ENCODE results near the gene CACNA1E. TPM values are rescaled to one million over a fixed set of nuclear protein-coding genes. Genes with fewer than 3 reads are reported as not detected.

CACNA1E gene
- polyA plus RNA-seq = under 1 TPM in 1 of 2 donors, not detected in 1; 0.01 TPM

- peaks cover 0 to 7% of the 10 kb centered on the region in 2 donors for H3K9me3 ChIP-seq (ENCODE audit: control insufficient read depth in 2 of 2, insufficient read depth in 1 of 2, low read depth in 1 of 2, low read length in 1 of 2)
- H3K27me3 ChIP-seq (ENCODE audit: control insufficient read depth in 1 of 2, insufficient read depth in 2 of 2, low read length in 2 of 2) = peaks cover 8 to 25% of the 10 kb centered on the region in 2 donors
- peak within 1 kb of the TSS in 1 of 2 donors; percentile 32 for H3K4me3 ChIP-seq (ENCODE audit: low read depth in 1 of 2, low read length in 2 of 2)
- H3K36me3 ChIP-seq (ENCODE audit: control insufficient read depth in 2 of 2, insufficient read depth in 2 of 2, low read length in 1 of 2) = no peaks in the 10 kb centered on the region
- WGBS, 2 donors = 12 to 13% methylated on average over 43 of the region's 43 CpGs
- no peak within 1 kb of the TSS for H3K27ac ChIP-seq (ENCODE audit: low read depth in 2 of 2, low read length in 1 of 2)
- peaks cover 0 to 9% of the 10 kb centered on the region in 2 donors for H3K4me1 ChIP-seq (ENCODE audit: control insufficient read depth in 2 of 2, insufficient read depth in 2 of 2, low read length in 1 of 2)
These were observed at the start of gene CACNA1E for GRCh38 chr1:181483285-181484195. CACNA1E (plus strand) TSS chr1:181483517; CDS start chr1:181483745, 228 bp downstream.

GRCh38 chr1:181433931-181434330, 49.4 kb upstream of the CACNA1E start:
- no peak overlapping the region for H3K27ac ChIP-seq (ENCODE audit: low read depth in 2 of 2, low read length in 1 of 2)
- WGBS, 2 donors = 82 to 87% methylated on average over 3 of the region's 3 CpGs
- H3K36me3 ChIP-seq (ENCODE audit: control insufficient read depth in 2 of 2, insufficient read depth in 2 of 2, low read length in 1 of 2) = no peaks in the 10 kb centered on the region
- no peak overlapping the region for H3K4me3 ChIP-seq (ENCODE audit: low read depth in 1 of 2, low read length in 2 of 2)
- H3K27me3 ChIP-seq (ENCODE audit: control insufficient read depth in 1 of 2, insufficient read depth in 2 of 2, low read length in 2 of 2) = peaks cover 0 to 2% of the 10 kb centered on the region in 2 donors
- H3K4me1 ChIP-seq (ENCODE audit: control insufficient read depth in 2 of 2, insufficient read depth in 2 of 2, low read length in 1 of 2) = no peaks in the 10 kb centered on the region
- no peaks in the 10 kb centered on the region for H3K9me3 ChIP-seq (ENCODE audit: control insufficient read depth in 2 of 2, insufficient read depth in 1 of 2, low read depth in 1 of 2, low read length in 1 of 2)

GRCh38 chr1:181438013-181438412, 45.3 kb upstream of the CACNA1E start:
- Histone ChIP-seq H3K9me3 (ENCODE audit: control insufficient read depth in 2 of 2, insufficient read depth in 1 of 2, low read depth in 1 of 2, low read length in 1 of 2) (no peaks in the 10 kb centered on the region), H3K27me3 (ENCODE audit: control insufficient read depth in 1 of 2, insufficient read depth in 2 of 2, low read length in 2 of 2) (peaks cover 0 to 2% of the 10 kb centered on the region in 2 donors), H3K4me1 (ENCODE audit: control insufficient read depth in 2 of 2, insufficient read depth in 2 of 2, low read length in 1 of 2) (no peaks in the 10 kb centered on the region), H3K27ac (ENCODE audit: low read depth in 2 of 2, low read length in 1 of 2) (no peak overlapping the region), H3K36me3 (ENCODE audit: control insufficient read depth in 2 of 2, insufficient read depth in 2 of 2, low read length in 1 of 2) (peaks cover 0 to 2% of the 10 kb centered on the region in 2 donors), H3K4me3 (ENCODE audit: low read depth in 1 of 2, low read length in 2 of 2) (no peak overlapping the region)
- 75 to 80% methylated on average over 2 of the region's 2 CpGs for WGBS, 2 donors

GRCh38 chr1:181440510-181440909, 42.8 kb upstream of the CACNA1E start:
- WGBS, 2 donors = 87 to 93% methylated on average over 4 of the region's 4 CpGs
- H3K36me3 ChIP-seq (ENCODE audit: control insufficient read depth in 2 of 2, insufficient read depth in 2 of 2, low read length in 1 of 2) = peaks cover 0 to 2% of the 10 kb centered on the region in 2 donors
- peaks cover 0 to 3% of the 10 kb centered on the region in 2 donors for H3K9me3 ChIP-seq (ENCODE audit: control insufficient read depth in 2 of 2, insufficient read depth in 1 of 2, low read depth in 1 of 2, low read length in 1 of 2)
- no peaks in the 10 kb centered on the region for H3K4me1 ChIP-seq (ENCODE audit: control insufficient read depth in 2 of 2, insufficient read depth in 2 of 2, low read length in 1 of 2)
- H3K27me3 ChIP-seq (ENCODE audit: control insufficient read depth in 1 of 2, insufficient read depth in 2 of 2, low read length in 2 of 2) = no peaks in the 10 kb centered on the region
- no peak overlapping the region for H3K4me3 ChIP-seq (ENCODE audit: low read depth in 1 of 2, low read length in 2 of 2)
- H3K27ac ChIP-seq (ENCODE audit: low read depth in 2 of 2, low read length in 1 of 2) = no peak overlapping the region

GRCh38 chr1:181442181-181442525, 41.2 kb upstream of the CACNA1E start:
- H3K27ac ChIP-seq (ENCODE audit: low read depth in 2 of 2, low read length in 1 of 2) = no peak overlapping the region
- H3K27me3 ChIP-seq (ENCODE audit: control insufficient read depth in 1 of 2, insufficient read depth in 2 of 2, low read length in 2 of 2) = no peaks in the 10 kb centered on the region
- H3K9me3 ChIP-seq (ENCODE audit: control insufficient read depth in 2 of 2, insufficient read depth in 1 of 2, low read depth in 1 of 2, low read length in 1 of 2) = peaks cover 0 to 3% of the 10 kb centered on the region in 2 donors
- H3K4me1 ChIP-seq (ENCODE audit: control insufficient read depth in 2 of 2, insufficient read depth in 2 of 2, low read length in 1 of 2) = no peaks in the 10 kb centered on the region
- H3K4me3 ChIP-seq (ENCODE audit: low read depth in 1 of 2, low read length in 2 of 2) = no peak overlapping the region
- H3K36me3 ChIP-seq (ENCODE audit: control insufficient read depth in 2 of 2, insufficient read depth in 2 of 2, low read length in 1 of 2) = peaks cover 0 to 2% of the 10 kb centered on the region in 2 donors

- Histone ChIP-seq H3K27me3 (ENCODE audit: control insufficient read depth in 1 of 2, insufficient read depth in 2 of 2, low read length in 2 of 2) (no peaks in the 10 kb centered on the region), H3K27ac (ENCODE audit: low read depth in 2 of 2, low read length in 1 of 2) (no peak overlapping the region), H3K4me1 (ENCODE audit: control insufficient read depth in 2 of 2, insufficient read depth in 2 of 2, low read length in 1 of 2) (no peaks in the 10 kb centered on the region), H3K9me3 (ENCODE audit: control insufficient read depth in 2 of 2, insufficient read depth in 1 of 2, low read depth in 1 of 2, low read length in 1 of 2) (peaks cover 0 to 6% of the 10 kb centered on the region in 2 donors), H3K4me3 (ENCODE audit: low read depth in 1 of 2, low read length in 2 of 2) (no peak overlapping the region), H3K36me3 (ENCODE audit: control insufficient read depth in 2 of 2, insufficient read depth in 2 of 2, low read length in 1 of 2) (peaks cover 0 to 2% of the 10 kb centered on the region in 2 donors)
- WGBS, 2 donors = 76 to 82% methylated on average over 3 of the region's 3 CpGs
These were observed 40.0 kb upstream of the CACNA1E start for GRCh38 chr1:181443231-181443853.

GRCh38 chr1:181445436-181445835, 37.9 kb upstream of the CACNA1E start:
- no peak overlapping the region for H3K27ac ChIP-seq (ENCODE audit: low read depth in 2 of 2, low read length in 1 of 2)
- peaks cover 0 to 6% of the 10 kb centered on the region in 2 donors for H3K9me3 ChIP-seq (ENCODE audit: control insufficient read depth in 2 of 2, insufficient read depth in 1 of 2, low read depth in 1 of 2, low read length in 1 of 2)
- H3K4me3 ChIP-seq (ENCODE audit: low read depth in 1 of 2, low read length in 2 of 2) = no peak overlapping the region
- no peaks in the 10 kb centered on the region for H3K36me3 ChIP-seq (ENCODE audit: control insufficient read depth in 2 of 2, insufficient read depth in 2 of 2, low read length in 1 of 2)
- no peaks in the 10 kb centered on the region for H3K27me3 ChIP-seq (ENCODE audit: control insufficient read depth in 1 of 2, insufficient read depth in 2 of 2, low read length in 2 of 2)
- H3K4me1 ChIP-seq (ENCODE audit: control insufficient read depth in 2 of 2, insufficient read depth in 2 of 2, low read length in 1 of 2) = no peaks in the 10 kb centered on the region

GRCh38 chr1:181448461-181448860, 34.9 kb upstream of the CACNA1E start:
- Histone ChIP-seq H3K27me3 (ENCODE audit: control insufficient read depth in 1 of 2, insufficient read depth in 2 of 2, low read length in 2 of 2) (no peaks in the 10 kb centered on the region), H3K4me1 (ENCODE audit: control insufficient read depth in 2 of 2, insufficient read depth in 2 of 2, low read length in 1 of 2) (no peaks in the 10 kb centered on the region), H3K27ac (ENCODE audit: low read depth in 2 of 2, low read length in 1 of 2) (no peak overlapping the region), H3K9me3 (ENCODE audit: control insufficient read depth in 2 of 2, insufficient read depth in 1 of 2, low read depth in 1 of 2, low read length in 1 of 2) (peaks cover 0 to 6% of the 10 kb centered on the region in 2 donors), H3K36me3 (ENCODE audit: control insufficient read depth in 2 of 2, insufficient read depth in 2 of 2, low read length in 1 of 2) (no peaks in the 10 kb centered on the region), H3K4me3 (ENCODE audit: low read depth in 1 of 2, low read length in 2 of 2) (no peak overlapping the region)
- 49 to 59% methylated on average over 3 of the region's 3 CpGs for WGBS, 2 donors

GRCh38 chr1:181451661-181452230, 31.6 kb upstream of the CACNA1E start:
- Histone ChIP-seq H3K27ac (ENCODE audit: low read depth in 2 of 2, low read length in 1 of 2) (no peak overlapping the region), H3K27me3 (ENCODE audit: control insufficient read depth in 1 of 2, insufficient read depth in 2 of 2, low read length in 2 of 2) (no peaks in the 10 kb centered on the region), H3K36me3 (ENCODE audit: control insufficient read depth in 2 of 2, insufficient read depth in 2 of 2, low read length in 1 of 2) (no peaks in the 10 kb centered on the region), H3K9me3 (ENCODE audit: control insufficient read depth in 2 of 2, insufficient read depth in 1 of 2, low read depth in 1 of 2, low read length in 1 of 2) (peaks cover 0 to 3% of the 10 kb centered on the region in 2 donors), H3K4me1 (ENCODE audit: control insufficient read depth in 2 of 2, insufficient read depth in 2 of 2, low read length in 1 of 2) (no peaks in the 10 kb centered on the region), H3K4me3 (ENCODE audit: low read depth in 1 of 2, low read length in 2 of 2) (no peak overlapping the region)
- WGBS, 2 donors = 71 to 82% methylated on average over 4 of the region's 4 CpGs

Measured in esophagus (tissue), 2 donors.